ENCODE data around the gene NRARP.
"Not testable (repeated sequence)": the region's sequence is repeated elsewhere in the genome, so short reads cannot be mapped to it uniquely, and the experiment has no call there.

Gene NRARP

DNA sequence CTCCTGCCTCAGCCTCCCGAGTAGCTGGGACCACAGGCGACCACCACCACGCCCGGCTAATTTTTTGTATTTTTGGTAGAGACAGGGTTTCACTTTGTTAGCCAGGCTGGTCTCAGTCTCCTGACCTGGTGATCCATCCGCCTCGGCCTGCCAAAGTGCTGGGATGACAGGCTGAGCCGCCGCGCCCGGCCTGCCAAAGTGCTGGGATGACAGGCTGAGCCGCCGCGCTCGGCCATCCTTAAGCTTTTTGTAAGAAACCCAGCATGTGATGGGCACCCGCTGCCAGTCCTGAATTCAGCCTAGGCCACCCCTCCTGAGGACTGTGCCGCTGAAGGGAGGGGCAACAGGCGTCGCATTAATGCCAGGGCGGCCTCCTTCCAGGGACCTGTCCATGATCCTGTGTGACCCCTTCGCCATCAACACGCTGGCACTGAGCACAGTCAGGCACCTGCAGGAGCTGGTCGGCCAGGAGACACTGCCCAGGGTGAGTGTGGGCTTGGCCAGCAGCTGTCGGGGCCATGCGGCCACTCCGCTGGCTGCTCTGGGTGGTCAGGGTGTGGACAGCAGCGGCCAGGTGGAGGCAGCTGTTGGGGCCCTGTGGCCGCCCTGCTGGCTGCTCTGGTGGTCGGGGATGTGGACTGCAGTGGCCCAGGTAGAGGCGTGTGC lies 36.4 kb downstream of the NRARP start:
- no peak overlapping the region for H4K5ac ChIP-seq (ENCODE audit: low read length)
- H4K8ac ChIP-seq (ENCODE audit: low read depth, low read length), result no peak overlapping the region
- no peak overlapping the region for H2BK120ac ChIP-seq (ENCODE audit: low read depth, low read length)
- H2AK5ac ChIP-seq (ENCODE audit: low read length), result no peak overlapping the region
- no peak overlapping the region for H2BK5ac ChIP-seq (ENCODE audit: low read length)
- no peak overlapping the region for H3K9ac ChIP-seq (ENCODE audit: low read length)
- no peak overlapping the region for H3K4me3 ChIP-seq (ENCODE audit: low read length)
- no peaks in the 10 kb centered on the region for H3K27me3 ChIP-seq (ENCODE audit: insufficient read depth, low read length, poor library complexity)
- H3K18ac ChIP-seq (ENCODE audit: low read length), result no peak overlapping the region
- no CpG with 5 or more reads among the region's 29 CpGs for WGBS (ENCODE audit: extremely low coverage, insufficient coverage, low lambda C conversion rate)
- no peaks in the 10 kb centered on the region for H3K4me1 ChIP-seq (ENCODE audit: control insufficient read depth, low read depth, low read length)
- no peak overlapping the region for H3K23ac ChIP-seq (ENCODE audit: low read length)
- H3K4me2 ChIP-seq (ENCODE audit: low read length), result no peak overlapping the region
- H2BK15ac ChIP-seq (replicated peaks; ENCODE audit: low read depth), result no peak overlapping the region
- H3K56ac ChIP-seq (ENCODE audit: low read length), result no peak overlapping the region
- H3K4ac ChIP-seq (ENCODE audit: low read depth, low read length), result no peak overlapping the region
- peaks cover 2% of the 10 kb centered on the region for H3K79me1 ChIP-seq (ENCODE audit: low read length)
- no peak overlapping the region for H3K27ac ChIP-seq (ENCODE audit: low read depth, low read length)
- peaks cover 12% of the 10 kb centered on the region for H3K36me3 ChIP-seq (ENCODE audit: control insufficient read depth, insufficient read depth, low read length)
- H3K79me2 ChIP-seq (ENCODE audit: control insufficient read depth, insufficient read depth, low read length), result no peaks in the 10 kb centered on the region
- DNase-seq, result no peak

- no peak for DNase-seq
- Histone ChIP-seq H2BK5ac (ENCODE audit: low read length) (no peak overlapping the region), H2AK5ac (ENCODE audit: low read length) (no peak overlapping the region), H3K79me2 (ENCODE audit: control insufficient read depth, insufficient read depth, low read length) (no peaks in the 10 kb centered on the region), H3K27ac (ENCODE audit: low read depth, low read length) (no peak overlapping the region), H3K56ac (ENCODE audit: low read length) (no peak overlapping the region), H3K9ac (ENCODE audit: low read length) (no peak overlapping the region), H3K4me1 (ENCODE audit: control insufficient read depth, low read depth, low read length) (no peaks in the 10 kb centered on the region), H2BK15ac (replicated peaks; ENCODE audit: low read depth) (no peak overlapping the region), H3K36me3 (ENCODE audit: control insufficient read depth, insufficient read depth, low read length) (peaks cover 13% of the 10 kb centered on the region), H4K8ac (ENCODE audit: low read depth, low read length) (no peak overlapping the region), H3K79me1 (ENCODE audit: low read length) (peaks cover 2% of the 10 kb centered on the region), H3K4me2 (ENCODE audit: low read length) (no peak overlapping the region), H4K5ac (ENCODE audit: low read length) (no peak overlapping the region), H3K23ac (ENCODE audit: low read length) (no peak overlapping the region), H3K4me3 (ENCODE audit: low read length) (no peak overlapping the region), H3K18ac (ENCODE audit: low read length) (no peak overlapping the region), H3K27me3 (ENCODE audit: insufficient read depth, low read length, poor library complexity) (no peaks in the 10 kb centered on the region), H2BK120ac (ENCODE audit: low read depth, low read length) (no peak overlapping the region), H3K4ac (ENCODE audit: low read depth, low read length) (no peak overlapping the region)
- WGBS (ENCODE audit: extremely low coverage, insufficient coverage, low lambda C conversion rate), result no CpG with 5 or more reads among the region's 22 CpGs
These were observed 38.0 kb downstream of the NRARP start for GRCh38 chr9:137264067-137264466.

DNA sequence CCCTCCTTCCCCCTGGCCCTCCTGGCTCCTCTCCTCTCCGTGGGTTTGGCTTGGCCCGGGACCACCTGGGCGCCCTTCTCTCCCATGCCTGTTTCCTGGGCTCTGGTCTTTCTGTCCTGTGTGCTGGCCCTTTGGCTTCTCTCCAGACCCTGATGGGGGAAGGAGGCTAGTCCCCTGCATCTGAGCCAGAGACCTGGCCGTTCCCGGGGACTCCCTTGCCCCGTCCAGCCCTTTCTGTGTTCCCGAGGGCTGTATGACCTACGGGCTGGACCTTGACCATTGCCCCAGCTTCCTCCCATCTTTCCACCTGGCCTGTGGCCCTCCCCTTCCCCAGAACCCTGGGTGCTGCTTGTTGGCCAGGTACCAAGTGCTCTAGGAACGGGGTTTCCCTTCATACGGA lies 38.6 kb downstream of the NRARP start:
- Histone ChIP-seq H2BK5ac (ENCODE audit: low read length) (no peak overlapping the region), H3K36me3 (ENCODE audit: control insufficient read depth, insufficient read depth, low read length) (peaks cover 11% of the 10 kb centered on the region), H3K4me3 (ENCODE audit: low read length) (no peak overlapping the region), H3K79me2 (ENCODE audit: control insufficient read depth, insufficient read depth, low read length) (no peaks in the 10 kb centered on the region), H3K4me1 (ENCODE audit: control insufficient read depth, low read depth, low read length) (no peaks in the 10 kb centered on the region), H3K27ac (ENCODE audit: low read depth, low read length) (no peak overlapping the region), H3K27me3 (ENCODE audit: insufficient read depth, low read length, poor library complexity) (no peaks in the 10 kb centered on the region), H4K8ac (ENCODE audit: low read depth, low read length) (no peak overlapping the region), H3K56ac (ENCODE audit: low read length) (no peak overlapping the region), H2AK5ac (ENCODE audit: low read length) (no peak overlapping the region), H3K23ac (ENCODE audit: low read length) (no peak overlapping the region), H2BK120ac (ENCODE audit: low read depth, low read length) (no peak overlapping the region), H3K9ac (ENCODE audit: low read length) (no peak overlapping the region), H3K18ac (ENCODE audit: low read length) (no peak overlapping the region), H4K5ac (ENCODE audit: low read length) (no peak overlapping the region), H3K4me2 (ENCODE audit: low read length) (no peak overlapping the region), H3K4ac (ENCODE audit: low read depth, low read length) (no peak overlapping the region), H2BK15ac (replicated peaks; ENCODE audit: low read depth) (no peak overlapping the region), H3K79me1 (ENCODE audit: low read length) (no peaks in the 10 kb centered on the region)
- WGBS (ENCODE audit: extremely low coverage, insufficient coverage, low lambda C conversion rate), result no CpG with 5 or more reads among the region's 10 CpGs
- no peak for DNase-seq

- Histone ChIP-seq H3K27me3 (ENCODE audit: insufficient read depth, low read length, poor library complexity) (no peaks in the 10 kb centered on the region), H3K79me2 (ENCODE audit: control insufficient read depth, insufficient read depth, low read length) (no peaks in the 10 kb centered on the region), H3K4ac (ENCODE audit: low read depth, low read length) (no peak overlapping the region), H3K56ac (ENCODE audit: low read length) (no peak overlapping the region), H3K4me2 (ENCODE audit: low read length) (no peak overlapping the region), H4K8ac (ENCODE audit: low read depth, low read length) (no peak overlapping the region), H2BK5ac (ENCODE audit: low read length) (no peak overlapping the region), H2BK120ac (ENCODE audit: low read depth, low read length) (no peak overlapping the region), H3K9ac (ENCODE audit: low read length) (no peak overlapping the region), H3K27ac (ENCODE audit: low read depth, low read length) (no peak overlapping the region), H3K36me3 (ENCODE audit: control insufficient read depth, insufficient read depth, low read length) (peaks cover 11% of the 10 kb centered on the region), H3K4me3 (ENCODE audit: low read length) (no peak overlapping the region), H3K18ac (ENCODE audit: low read length) (no peak overlapping the region), H3K79me1 (ENCODE audit: low read length) (no peaks in the 10 kb centered on the region), H2BK15ac (replicated peaks; ENCODE audit: low read depth) (no peak overlapping the region), H3K23ac (ENCODE audit: low read length) (no peak overlapping the region), H4K5ac (ENCODE audit: low read length) (no peak overlapping the region), H2AK5ac (ENCODE audit: low read length) (no peak overlapping the region), H3K4me1 (ENCODE audit: control insufficient read depth, low read depth, low read length) (no peaks in the 10 kb centered on the region)
- WGBS (ENCODE audit: extremely low coverage, insufficient coverage, low lambda C conversion rate), result no CpG with 5 or more reads among the region's 24 CpGs
- no peak for DNase-seq
These were observed 39.2 kb downstream of the NRARP start for GRCh38 chr9:137262909-137263285.

DNA sequence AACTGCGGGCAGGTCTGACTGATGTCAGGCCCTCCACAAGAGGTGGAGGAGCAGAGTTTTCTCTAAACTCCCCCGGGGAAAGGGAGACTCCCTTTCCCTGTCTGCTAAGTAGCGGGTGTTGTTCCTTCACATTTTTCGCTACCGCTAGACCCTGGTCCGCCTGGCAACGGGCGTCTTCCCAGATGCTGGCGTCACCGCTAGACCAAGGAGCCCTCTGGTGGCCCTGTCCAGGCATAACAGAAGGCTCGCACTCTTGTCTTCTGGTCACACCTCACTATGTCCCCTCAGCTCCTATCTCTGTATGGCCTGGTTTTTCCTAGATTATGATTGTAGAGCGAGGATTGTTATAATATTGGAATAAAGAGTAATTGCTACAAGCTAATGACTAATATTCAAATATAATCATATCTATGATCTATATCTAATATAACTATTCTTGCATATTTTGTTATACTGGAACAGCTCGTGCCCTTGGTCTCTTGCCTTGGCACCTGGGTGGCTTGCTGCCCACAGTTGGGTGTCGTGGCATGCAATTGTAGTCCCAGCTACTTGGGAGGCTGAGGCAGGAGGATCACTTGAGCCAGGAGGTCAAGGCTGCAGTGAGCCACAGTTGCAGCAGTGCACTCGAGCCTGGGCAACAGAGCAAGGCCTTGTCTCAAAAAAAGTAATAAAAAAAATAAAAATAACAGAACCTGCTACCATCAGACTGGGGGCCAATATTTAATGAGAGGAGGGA lies 39.7 kb downstream of the NRARP start:
- not testable (repeated sequence) for H4K8ac ChIP-seq (ENCODE audit: low read depth, low read length); H3K23ac ChIP-seq (ENCODE audit: low read length); H3K4me3 ChIP-seq (ENCODE audit: low read length); H3K27ac ChIP-seq (ENCODE audit: low read depth, low read length); H2AK5ac ChIP-seq (ENCODE audit: low read length); H3K27me3 ChIP-seq (ENCODE audit: insufficient read depth, low read length, poor library complexity); H4K5ac ChIP-seq (ENCODE audit: low read length); H3K4me2 ChIP-seq (ENCODE audit: low read length); H3K18ac ChIP-seq (ENCODE audit: low read length); H3K56ac ChIP-seq (ENCODE audit: low read length); H2BK120ac ChIP-seq (ENCODE audit: low read depth, low read length); H3K79me1 ChIP-seq (ENCODE audit: low read length); H3K9ac ChIP-seq (ENCODE audit: low read length); H2BK15ac ChIP-seq (replicated peaks; ENCODE audit: low read depth); H3K4ac ChIP-seq (ENCODE audit: low read depth, low read length); H3K79me2 ChIP-seq (ENCODE audit: control insufficient read depth, insufficient read depth, low read length); H2BK5ac ChIP-seq (ENCODE audit: low read length); H3K4me1 ChIP-seq (ENCODE audit: control insufficient read depth, low read depth, low read length)
- DNase-seq, result peak; percentile 63
- no CpG with 5 or more reads among the region's 15 CpGs for WGBS (ENCODE audit: extremely low coverage, insufficient coverage, low lambda C conversion rate)
- H3K36me3 ChIP-seq (ENCODE audit: control insufficient read depth, insufficient read depth, low read length), result peaks cover 11% of the 10 kb centered on the region

Measured in mesendoderm (in vitro differentiated cells).